Endothelial cell of hepatic sinusoid (primary cell): ENCODE results near the gene VARS2.

Experiments
- in situ Hi-C: cut with HindIII; loops from 2 replicates; pipeline ENCODE4 v1.10.0; 2017; ENCODE audit warnings: low sequenced_read_pairs

VARS2 gene

DNA sequence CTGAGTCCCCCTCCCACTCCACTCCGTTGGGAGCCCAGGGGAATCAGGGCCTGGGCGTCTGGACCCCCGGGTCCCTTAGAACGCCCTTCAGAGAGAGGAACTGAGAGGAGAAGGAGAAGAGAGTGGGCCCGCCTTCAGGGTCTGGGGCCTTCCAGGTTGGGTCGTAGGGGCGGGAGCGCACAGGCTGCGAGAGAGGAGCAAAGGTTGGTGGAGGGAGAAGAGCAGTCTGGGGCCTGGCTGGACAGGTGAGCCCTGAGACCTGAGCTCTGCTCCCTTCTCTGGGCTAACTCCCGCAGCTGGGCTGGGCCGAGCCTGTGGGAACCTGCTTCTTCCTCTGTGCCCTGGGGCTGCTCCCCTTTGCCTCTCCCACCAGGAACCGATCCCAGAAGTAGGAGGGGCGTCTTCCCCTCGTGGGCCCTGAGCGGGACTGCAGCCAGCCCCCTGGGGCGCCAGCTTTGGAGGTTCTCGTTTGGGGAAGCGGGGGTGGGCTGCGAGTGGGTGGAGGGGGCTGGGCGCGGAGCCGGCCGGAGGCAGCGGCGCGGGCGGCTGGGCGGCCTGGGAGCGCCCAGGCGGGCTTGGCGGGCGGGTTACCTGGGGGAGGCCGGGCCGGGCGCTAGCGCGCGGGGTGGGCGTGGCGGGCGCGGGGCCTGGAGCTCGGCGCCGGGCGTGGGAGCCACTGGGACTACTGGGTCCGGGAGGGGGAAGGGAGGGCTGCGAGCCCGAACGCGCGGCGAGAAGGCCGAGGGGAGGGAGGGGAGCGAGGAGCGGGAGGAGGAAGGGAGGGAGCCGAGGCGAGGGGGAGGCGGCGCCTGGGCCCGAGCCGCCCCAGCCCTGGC, 30.1 kb upstream of the VARS2 start, which contains the start of gene DDR1:
TSS of gene DDR1 (plus strand) at position 835 of the 836 bp plus-strand sequence. CDS start 4,211 bp downstream, outside the sequence.
- in situ Hi-C loops = loop anchor here (25.0 kb wide), 1 partner anchor 147 kb away; the partner anchor contains the start of genes FLOT1 and IER3

DNA sequence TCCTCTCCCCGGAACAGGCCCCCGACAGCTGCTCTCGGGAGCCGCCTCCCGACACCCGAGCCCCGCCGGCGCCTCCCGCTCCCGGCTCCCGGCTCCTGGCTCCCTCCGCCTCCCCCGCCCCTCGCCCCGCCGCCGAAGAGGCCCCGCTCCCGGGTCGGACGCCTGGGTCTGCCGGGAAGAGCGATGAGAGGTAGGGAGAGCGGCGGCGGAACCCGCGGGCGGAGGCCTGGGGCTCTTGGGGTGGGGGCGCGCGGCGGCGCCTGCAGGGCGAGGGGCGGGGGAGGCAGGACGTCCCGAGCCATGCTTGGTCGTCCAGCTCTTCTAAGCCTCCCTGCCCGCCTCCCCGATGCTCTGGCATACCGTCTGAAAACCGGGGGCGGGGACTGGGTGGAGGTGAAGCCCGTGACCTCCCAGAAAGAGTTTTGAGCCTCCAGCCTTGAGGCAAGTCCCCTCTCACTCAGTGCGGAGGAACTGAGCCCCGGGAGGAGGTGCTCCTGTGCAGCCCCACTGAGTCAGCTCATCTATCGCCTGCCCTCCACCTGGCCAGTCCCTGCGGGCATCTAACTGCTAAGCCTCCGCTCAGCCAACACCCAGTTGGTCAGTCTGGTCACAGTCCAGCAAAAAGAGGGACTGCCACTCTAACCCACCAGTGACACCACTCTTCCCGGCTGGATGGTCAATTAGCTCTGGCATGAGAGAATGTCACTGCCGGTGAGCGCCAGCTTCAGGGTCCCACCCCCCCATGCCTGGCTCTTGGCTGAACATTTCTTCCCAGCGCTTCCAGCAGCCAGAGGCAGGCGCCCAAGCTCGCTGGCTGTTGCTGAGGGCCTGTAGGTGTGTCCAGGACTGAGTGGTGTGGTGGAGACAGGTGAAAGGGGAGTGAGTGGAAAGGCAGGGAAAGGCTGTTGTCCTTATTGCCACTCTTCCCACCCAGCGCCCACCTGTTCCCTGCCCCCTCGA, 29.2 kb upstream of the VARS2 start:
- in situ Hi-C loops = loop anchor here (25.0 kb wide), 1 partner anchor 148 kb away; the partner anchor contains the start of genes FLOT1 and IER3

DNA sequence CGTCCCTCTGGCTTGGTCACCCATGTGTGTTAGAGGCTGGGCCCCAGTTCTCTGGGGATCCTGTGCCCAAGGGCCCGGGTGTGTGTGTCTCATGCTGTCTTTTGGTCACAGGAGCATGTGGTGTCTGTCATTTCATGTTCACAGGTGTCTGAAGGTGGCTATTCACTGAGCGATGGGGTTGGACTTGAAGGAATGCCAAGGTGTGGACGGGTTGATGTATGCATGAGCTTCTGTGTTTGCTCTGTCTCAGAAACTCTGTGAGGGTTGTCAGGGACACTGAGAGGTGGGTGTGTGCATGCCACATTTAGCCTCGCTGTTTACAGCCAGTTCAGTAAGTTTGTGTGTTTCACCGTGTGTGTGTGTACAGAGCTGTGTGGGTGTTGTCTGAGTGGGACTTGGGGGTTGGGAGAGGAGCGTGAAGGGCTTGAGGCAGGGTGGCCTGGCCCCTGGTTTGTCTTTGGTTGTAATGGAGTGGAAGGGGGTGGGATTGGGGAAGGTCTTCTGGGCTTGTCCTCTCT, 28.5 kb upstream of the VARS2 start:
- in situ Hi-C loops = loop anchor here (25.0 kb wide), 1 partner anchor 148 kb away; the partner anchor contains the start of genes FLOT1 and IER3

DNA sequence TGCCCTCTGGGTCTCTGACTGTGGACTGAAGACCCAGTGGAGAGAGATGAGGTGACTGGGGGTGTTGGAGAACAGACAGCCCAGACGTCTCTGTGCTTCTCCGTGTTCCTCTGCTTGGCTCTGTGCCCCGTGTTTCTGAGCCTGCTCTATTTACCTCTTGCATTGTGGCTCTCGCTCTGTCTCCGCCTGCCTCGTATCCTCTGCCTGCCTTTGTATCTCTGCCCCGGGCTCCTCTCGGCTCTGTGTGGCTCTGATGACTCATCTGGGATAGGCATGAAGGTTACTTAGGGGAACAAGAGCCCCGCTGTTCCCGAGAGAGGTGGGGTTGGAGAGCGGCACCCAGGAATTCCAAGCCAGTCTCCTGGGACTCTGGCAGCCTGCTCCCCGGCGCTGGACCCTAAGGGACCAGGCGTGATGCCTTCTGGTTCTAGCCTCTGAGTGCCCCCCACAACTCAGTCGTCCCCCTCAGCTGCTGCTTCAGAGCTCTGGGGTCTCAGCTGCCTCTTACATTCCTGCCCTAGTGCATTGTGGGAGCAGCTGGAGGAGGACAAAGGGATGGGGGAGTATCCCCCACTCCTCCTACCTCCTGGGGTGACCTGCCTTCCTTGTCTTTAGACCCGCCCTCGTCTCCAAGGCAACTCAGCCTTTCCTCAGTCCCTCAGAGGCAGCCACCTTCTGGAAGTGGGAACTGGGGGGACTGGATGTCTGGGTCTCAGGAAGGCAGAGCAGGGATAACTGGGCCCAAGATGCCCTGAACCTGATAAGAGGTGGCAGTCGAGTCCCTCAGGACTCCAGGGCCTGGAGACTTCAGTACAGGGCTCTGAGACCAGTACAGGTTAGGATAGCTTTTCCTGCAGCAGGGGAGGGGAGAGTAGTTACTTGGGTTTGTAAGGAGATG, 27.8 kb upstream of the VARS2 start:
- in situ Hi-C loops = loop anchor here (25.0 kb wide), 1 partner anchor 149 kb away; the partner anchor contains the start of genes FLOT1 and IER3

DNA sequence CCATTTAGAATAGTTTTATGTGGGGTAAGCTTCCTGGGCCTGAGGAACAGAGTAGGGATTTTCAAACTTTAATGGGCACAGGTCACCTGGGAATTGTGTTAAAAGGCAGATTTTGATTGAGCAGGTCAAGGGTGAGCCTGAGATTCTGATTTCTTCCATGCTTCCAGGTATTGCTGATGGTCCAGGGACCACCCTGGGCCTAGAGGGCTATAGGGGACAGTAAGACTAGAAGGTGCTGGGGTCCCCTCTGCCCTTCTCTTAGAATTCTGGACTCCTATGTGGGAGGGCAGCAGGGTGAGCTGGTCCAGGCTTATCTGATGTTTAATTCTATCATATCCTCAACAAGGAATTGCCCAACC, 27.2 kb upstream of the VARS2 start:
- in situ Hi-C loops = loop anchor here (25.0 kb wide), 1 partner anchor 150 kb away; the partner anchor contains the start of genes FLOT1 and IER3

DNA sequence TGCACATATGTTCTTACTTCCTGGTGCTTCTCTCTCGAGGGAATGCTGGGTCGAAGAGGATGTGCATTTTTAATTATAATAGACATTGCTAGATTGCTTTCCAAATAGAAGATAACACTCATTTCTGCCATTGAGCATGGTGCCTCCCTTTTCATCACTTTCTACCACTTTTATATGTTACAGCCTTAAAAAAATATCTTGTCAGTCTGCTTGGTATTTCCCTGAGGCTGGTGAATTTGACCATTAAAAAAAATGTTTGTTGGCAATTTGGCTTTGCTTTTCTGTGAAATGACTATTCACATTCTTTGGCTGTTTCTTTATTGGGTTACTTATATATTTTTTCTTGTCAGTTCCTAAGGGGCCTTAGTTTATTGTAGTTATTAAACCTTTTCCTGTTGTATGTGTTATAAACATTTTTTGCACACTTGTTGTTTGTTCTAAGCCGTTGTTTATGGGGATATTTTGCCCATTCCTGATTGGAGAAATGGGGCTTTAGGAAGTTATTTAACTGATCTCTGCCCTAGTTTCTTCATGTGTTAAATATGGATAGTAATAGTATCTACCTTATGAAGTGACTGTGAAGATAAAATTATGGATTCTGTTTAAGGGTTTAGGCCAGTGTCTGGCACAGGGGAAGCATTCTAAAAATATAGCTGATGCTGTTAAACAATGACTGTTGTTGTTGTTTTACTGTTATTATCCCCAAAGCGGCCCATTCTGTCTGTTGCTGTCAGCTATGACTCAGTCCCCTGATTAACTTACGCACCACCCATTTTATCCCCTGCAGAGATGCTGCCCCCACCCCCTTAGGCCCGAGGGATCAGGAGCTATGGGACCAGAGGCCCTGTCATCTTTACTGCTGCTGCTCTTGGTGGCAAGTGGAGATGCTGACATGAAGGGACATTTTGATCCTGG, 25.9 kb upstream of the VARS2 start:
- in situ Hi-C loops = loop anchor here (25.0 kb wide), 1 partner anchor 151 kb away; the partner anchor contains the start of genes FLOT1 and IER3

DNA sequence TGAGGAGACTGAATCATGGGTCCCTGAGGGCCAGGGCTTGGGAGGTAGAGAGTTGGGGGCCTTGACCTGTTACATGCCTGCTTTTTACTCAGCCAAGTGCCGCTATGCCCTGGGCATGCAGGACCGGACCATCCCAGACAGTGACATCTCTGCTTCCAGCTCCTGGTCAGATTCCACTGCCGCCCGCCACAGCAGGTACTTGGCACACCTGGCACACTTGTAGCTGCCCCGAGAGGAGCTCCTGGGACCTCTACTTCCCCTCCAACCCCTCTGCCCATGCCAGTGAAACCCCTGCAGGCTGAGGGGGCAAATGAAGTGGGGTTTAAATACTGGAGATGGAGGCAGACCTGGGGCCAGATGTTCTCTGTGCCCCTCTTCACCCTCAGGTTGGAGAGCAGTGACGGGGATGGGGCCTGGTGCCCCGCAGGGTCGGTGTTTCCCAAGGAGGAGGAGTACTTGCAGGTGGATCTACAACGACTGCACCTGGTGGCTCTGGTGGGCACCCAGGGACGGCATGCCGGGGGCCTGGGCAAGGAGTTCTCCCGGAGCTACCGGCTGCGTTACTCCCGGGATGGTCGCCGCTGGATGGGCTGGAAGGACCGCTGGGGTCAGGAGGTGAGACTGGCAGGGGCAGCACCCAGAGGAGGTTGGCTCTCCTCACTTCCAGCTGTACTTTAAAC, 25.1 kb upstream of the VARS2 start:
- in situ Hi-C loops = loop anchor here (25.0 kb wide), 1 partner anchor 152 kb away; the partner anchor contains the start of genes FLOT1 and IER3

DNA sequence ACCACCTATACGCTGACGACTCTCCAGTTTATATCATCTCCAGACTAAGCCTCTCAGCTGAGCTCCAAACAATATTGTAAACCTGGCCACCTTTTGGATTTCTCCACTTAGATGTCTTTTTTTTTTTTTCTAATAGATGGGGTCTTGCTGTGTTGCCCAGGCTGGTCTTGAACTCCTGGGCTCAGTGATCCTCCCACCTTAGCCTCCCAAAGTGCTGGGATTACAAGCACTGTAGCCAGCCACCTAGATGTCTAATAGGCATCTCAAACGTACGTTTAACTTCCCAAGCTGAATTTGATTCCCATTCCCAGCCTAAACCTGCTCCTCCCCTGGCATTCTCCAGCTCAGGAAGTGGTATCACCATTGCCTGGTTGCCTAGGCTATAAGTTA, 24.5 kb upstream of the VARS2 start:
- in situ Hi-C loops = loop anchor here (25.0 kb wide), 1 partner anchor 152 kb away; the partner anchor contains the start of genes FLOT1 and IER3

DNA sequence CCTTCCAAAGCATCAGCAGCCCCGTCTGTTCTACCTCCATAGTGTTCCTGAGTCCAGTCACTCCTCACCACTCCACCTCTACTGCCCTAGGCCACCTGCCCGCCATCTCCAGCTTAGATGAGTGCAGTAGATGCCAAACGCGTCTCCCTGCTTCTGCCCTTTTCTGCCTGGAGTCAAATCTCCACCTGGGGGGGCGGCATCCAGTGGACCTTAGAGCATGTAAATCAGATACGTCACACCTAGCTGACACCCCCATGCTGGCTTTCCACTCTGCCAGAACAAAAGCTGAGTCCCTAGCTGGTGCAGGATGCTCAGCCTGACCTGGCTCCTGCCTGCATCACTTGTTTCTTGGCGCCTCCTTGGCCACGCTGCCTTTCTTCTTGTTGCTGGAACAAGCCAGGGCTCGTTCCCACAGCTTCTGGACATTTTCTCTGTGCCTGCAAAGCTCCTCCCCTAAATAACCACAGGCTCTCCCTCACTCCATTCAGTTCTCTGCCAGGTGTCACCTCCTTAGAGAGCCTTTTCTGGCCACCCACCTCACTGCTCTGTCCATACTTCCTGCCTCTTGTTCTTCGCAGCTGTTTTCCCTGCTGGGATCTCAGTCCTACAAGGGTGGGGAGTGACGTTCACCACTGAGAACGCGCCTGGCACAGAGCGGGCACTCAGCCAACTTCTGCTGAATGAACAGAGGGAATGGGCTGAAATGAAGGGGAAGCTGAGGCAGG, 24.0 kb upstream of the VARS2 start:
- in situ Hi-C loops = loop anchor here (25.0 kb wide), 1 partner anchor 153 kb away; the partner anchor contains the start of genes FLOT1 and IER3

DNA sequence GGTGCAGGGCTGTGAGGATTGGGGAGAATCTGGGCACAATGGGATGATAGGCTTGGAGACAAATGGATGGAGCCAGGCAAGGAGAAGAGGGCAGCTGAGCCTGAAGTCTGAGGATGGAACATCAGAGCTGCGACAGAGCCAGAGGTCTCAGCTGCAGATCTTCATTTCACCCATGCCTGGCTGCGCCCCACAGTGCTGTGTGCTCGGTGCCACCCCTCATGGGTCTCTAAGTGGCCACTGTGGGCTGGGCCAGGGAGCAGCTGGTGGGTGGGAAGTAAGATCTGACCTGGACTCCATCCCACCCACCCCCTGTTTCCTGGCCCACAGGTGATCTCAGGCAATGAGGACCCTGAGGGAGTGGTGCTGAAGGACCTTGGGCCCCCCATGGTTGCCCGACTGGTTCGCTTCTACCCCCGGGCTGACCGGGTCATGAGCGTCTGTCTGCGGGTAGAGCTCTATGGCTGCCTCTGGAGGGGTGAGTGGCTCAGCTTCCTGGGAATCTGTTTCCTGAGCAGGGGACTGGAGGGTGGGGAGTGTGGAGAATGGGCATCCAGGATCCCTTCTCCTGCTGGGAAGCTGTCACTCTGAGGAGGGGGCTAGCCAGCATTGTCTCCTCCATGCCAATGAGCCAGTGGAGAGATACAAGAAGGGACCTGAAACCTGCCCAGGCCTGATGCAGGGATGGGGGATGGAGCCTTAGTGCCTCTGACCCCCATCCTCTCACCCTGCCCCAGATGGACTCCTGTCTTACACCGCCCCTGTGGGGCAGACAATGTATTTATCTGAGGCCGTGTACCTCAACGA, 23.2 kb upstream of the VARS2 start:
- in situ Hi-C loops = loop anchor here (25.0 kb wide), 1 partner anchor 154 kb away; the partner anchor contains the start of genes FLOT1 and IER3

DNA sequence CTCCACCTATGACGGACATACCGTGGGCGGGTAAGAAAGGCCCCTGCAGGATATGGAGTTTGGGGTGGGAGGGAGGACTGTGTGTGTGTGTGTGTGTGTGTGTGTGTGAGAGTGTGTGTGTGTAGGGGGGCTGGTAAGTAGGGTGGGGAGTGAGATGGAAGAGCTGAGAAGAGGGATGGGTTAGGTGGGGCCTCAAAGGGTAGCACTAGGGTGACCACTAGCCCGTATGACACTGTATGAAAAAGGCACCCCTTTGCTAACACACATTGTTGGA, 22.7 kb upstream of the VARS2 start:
- in situ Hi-C loops = loop anchor here (25.0 kb wide), 1 partner anchor 154 kb away; the partner anchor contains the start of genes FLOT1 and IER3

DNA sequence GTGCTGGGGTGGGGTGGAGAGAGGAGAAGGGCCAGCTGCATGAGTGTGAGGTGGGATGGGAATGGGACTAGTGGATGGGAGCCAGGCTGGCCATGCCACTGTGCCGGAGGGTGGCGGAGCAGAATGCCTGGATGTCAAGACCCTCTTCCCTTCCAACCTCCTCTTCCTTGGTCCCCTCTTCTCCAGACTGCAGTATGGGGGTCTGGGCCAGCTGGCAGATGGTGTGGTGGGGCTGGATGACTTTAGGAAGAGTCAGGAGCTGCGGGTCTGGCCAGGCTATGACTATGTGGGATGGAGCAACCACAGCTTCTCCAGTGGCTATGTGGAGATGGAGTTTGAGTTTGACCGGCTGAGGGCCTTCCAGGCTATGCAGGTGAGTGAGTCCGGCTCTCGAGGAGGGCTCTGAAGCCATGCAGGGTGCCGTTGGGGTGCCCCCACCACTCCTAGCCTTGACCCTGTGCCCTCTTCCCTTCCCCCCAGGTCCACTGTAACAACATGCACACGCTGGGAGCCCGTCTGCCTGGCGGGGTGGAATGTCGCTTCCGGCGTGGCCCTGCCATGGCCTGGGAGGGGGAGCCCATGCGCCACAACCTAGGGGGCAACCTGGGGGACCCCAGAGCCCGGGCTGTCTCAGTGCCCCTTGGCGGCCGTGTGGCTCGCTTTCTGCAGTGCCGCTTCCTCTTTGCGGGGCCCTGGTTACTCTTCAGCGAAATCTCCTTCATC, 22.1 kb upstream of the VARS2 start:
- in situ Hi-C loops = loop anchor here (25.0 kb wide), 1 partner anchor 155 kb away; the partner anchor contains the start of genes FLOT1 and IER3

DNA sequence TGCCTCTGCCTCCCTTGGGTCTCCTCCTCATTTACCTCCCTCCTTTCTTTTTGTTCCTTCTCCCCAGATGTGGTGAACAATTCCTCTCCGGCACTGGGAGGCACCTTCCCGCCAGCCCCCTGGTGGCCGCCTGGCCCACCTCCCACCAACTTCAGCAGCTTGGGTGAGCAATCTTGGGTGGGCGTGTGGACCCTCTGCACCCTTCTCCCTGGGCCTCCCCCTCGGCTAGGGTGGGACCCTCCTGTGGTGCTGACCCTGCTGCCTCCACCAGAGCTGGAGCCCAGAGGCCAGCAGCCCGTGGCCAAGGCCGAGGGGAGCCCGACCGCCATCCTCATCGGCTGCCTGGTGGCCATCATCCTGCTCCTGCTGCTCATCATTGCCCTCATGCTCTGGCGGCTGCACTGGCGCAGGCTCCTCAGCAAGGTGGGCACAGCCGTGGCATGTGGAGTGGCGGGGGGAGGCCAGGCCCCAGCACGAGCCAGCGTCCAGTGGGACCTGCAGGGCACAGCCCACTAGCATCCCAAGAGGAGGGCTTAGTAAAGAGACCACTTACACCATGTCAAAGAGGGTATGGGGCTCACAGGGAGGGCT, 20.9 kb upstream of the VARS2 start:
- in situ Hi-C loops = loop anchor here (25.0 kb wide), 1 partner anchor 156 kb away; the partner anchor contains the start of genes FLOT1 and IER3

DNA sequence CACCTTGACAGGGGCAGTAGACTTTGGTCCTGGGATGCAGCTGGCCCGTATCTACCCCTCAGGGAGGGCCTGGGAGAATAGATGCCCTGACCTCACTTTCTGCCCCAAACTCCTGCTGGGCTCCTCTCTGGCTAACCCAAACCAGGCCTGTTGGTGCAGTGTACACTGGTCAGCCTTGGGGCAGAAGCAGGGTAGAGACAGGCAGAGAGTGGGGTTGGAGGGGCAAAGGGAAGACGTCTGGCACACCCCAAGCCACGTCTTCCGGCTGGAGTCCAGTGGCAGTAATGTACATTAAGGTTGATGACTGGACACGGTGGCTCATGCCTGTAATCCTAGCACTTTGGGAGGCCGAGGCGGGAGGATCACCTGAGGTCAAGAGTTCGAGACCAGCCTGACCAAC, 20.4 kb upstream of the VARS2 start:
- in situ Hi-C loops = loop anchor here (25.0 kb wide), 1 partner anchor 156 kb away; the partner anchor contains the start of genes FLOT1 and IER3

DNA sequence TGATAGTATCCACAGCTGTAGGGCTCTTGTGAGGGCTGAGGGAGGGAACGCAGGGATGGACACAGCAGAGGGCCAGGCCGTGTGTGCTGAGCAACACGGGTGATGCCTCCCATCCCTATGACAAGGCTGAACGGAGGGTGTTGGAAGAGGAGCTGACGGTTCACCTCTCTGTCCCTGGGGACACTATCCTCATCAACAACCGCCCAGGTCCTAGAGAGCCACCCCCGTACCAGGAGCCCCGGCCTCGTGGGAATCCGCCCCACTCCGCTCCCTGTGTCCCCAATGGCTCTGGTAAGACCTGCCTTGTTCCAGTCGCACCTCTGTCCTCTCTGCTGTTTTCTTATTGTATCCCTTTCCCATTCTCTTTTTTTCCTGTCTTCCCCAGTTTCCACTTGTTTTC, 19.7 kb upstream of the VARS2 start:
- in situ Hi-C loops = loop anchor here (25.0 kb wide), 1 partner anchor 157 kb away; the partner anchor contains the start of genes FLOT1 and IER3
